ENCODE data around the gene TMEM145.

GRCh38 chr19:42291435-42291810, 21.7 kb upstream of the TMEM145 start:
- TF ChIP-seq POLR2A (IDR thresholded peaks at IDR 0.05) (no peak), CTCF (IDR thresholded peaks at IDR 0.05) (no peak)
